Measurements from ENCODE around the gene LCK. TPM values are rescaled to one million over a fixed set of nuclear protein-coding genes. Genes with fewer than 3 reads are reported as not detected.

The LCK gene
- total RNA-seq, 1 experiment from 2014 or later, result 51.0 TPM

GRCh38 chr1:32274646-32275340 is 23.7 kb downstream of the LCK start:
- Mint-ChIP-seq H3K27ac (peak overlapping the region; percentile 94), H3K36me3 (peaks cover 21% of the 10 kb centered on the region), H3K9me3 (no peaks in the 10 kb centered on the region), H3K27me3 (ENCODE audit: low read depth) (no peaks in the 10 kb centered on the region), H3K4me1 (peaks cover 38% of the 10 kb centered on the region), H3K4me3 (peak overlapping the region; percentile 67)
- TF ChIP-seq E2F4 (CRISPR knock-in tag; IDR thresholded peaks at IDR 0.05; ENCODE audit: borderline replicate concordance, low read depth) (no peak), IRF1 (CRISPR knock-in tag; IDR thresholded peaks at IDR 0.05) (no peak)
- DNase-seq (ENCODE audit: low spot score), result peak; percentile 37
- peak; percentile 10 for ATAC-seq
- CTCF ChIA-PET, result interaction anchor here (0.6 to 4.0 kb wide), 9 partner anchors 12 to 486 kb away, joined by 3 to 39 read pairs (median 4); no protein-coding TSS in a partner anchor
- POLR2A ChIA-PET, result interaction anchor here (1.1 to 2.8 kb wide), 4 partner anchors 17 to 34 kb away, joined by 7 to 16 read pairs (median 12); partner anchors contain the start of gene HDAC1

GRCh38 chr1:32275424-32275823 is 24.4 kb downstream of the LCK start:
- H3K27ac Mint-ChIP-seq, result peak overlapping the region; percentile 94
- DNase-seq (ENCODE audit: low spot score), result peak; percentile 41
- H3K27me3 Mint-ChIP-seq (ENCODE audit: low read depth), result no peaks in the 10 kb centered on the region
- CTCF ChIA-PET, result interaction anchor here (1.2 to 4.0 kb wide), 5 partner anchors 27 to 76 kb away, joined by 3 to 39 read pairs (median 14); no protein-coding TSS in a partner anchor
- peaks cover 38% of the 10 kb centered on the region for H3K4me1 Mint-ChIP-seq
- no peak for ATAC-seq
- peak overlapping the region; percentile 67 for H3K4me3 Mint-ChIP-seq
- no peaks in the 10 kb centered on the region for H3K9me3 Mint-ChIP-seq
- peaks cover 25% of the 10 kb centered on the region for H3K36me3 Mint-ChIP-seq
- POLR2A ChIA-PET, result interaction anchor here (1.1 to 2.8 kb wide), 4 partner anchors 16 to 35 kb away, joined by 7 to 16 read pairs (median 12); partner anchors contain the start of gene HDAC1
- TF ChIP-seq NR2C2 (CRISPR knock-in tag; IDR thresholded peaks at IDR 0.05), result no peak
- TF ChIP-seq ATF1 (CRISPR knock-in tag; IDR thresholded peaks at IDR 0.05), result no peak
- TF ChIP-seq ZSCAN18 (CRISPR knock-in tag; IDR thresholded peaks at IDR 0.05), result no peak
- TF ChIP-seq MXD4 (CRISPR knock-in tag; IDR thresholded peaks at IDR 0.05; ENCODE audit: borderline replicate concordance), result no peak
- no peak for TF ChIP-seq GTF2I (CRISPR knock-in tag; conservative IDR thresholded peaks at IDR 0.05)
- TF ChIP-seq IRF2 (CRISPR knock-in tag; IDR thresholded peaks at IDR 0.05; ENCODE audit: borderline replicate concordance, low read depth), result no peak
- no peak for TF ChIP-seq USF1 (CRISPR knock-in tag; IDR thresholded peaks at IDR 0.05)
- TF ChIP-seq HMGA2 (CRISPR knock-in tag; IDR thresholded peaks at IDR 0.05), result no peak
- no peak for TF ChIP-seq PRDM15 (CRISPR knock-in tag; IDR thresholded peaks at IDR 0.05)
- TF ChIP-seq IRF1 (CRISPR knock-in tag; IDR thresholded peaks at IDR 0.05), result no peak
- no peak for TF ChIP-seq ATF2 (CRISPR knock-in tag; IDR thresholded peaks at IDR 0.05; ENCODE audit: borderline replicate concordance, low read depth)
- no peak for TF ChIP-seq JAZF1 (CRISPR knock-in tag; IDR thresholded peaks at IDR 0.05)
- no peak for TF ChIP-seq NFE2L1 (CRISPR knock-in tag; IDR thresholded peaks at IDR 0.05)
- TF ChIP-seq FOXP4 (CRISPR knock-in tag; IDR thresholded peaks at IDR 0.05), result no peak
- TF ChIP-seq RORB (CRISPR knock-in tag; IDR thresholded peaks at IDR 0.05), result no peak
- TF ChIP-seq ZNF219 (CRISPR knock-in tag; IDR thresholded peaks at IDR 0.05; ENCODE audit: borderline replicate concordance), result no peak
- TF ChIP-seq CTCF (IDR thresholded peaks at IDR 0.05), result no peak
